ENCODE measurements around the gene FARSA. TPM values are rescaled to one million over a fixed set of nuclear protein-coding genes. Genes with fewer than 3 reads are reported as not detected.
"Not testable (repeated sequence)": the region's sequence is repeated elsewhere in the genome, so short reads cannot be mapped to it uniquely, and the experiment has no call there.

The FARSA gene
- total RNA-seq, 1 donor from 2014 or later = 49.1 TPM

GRCh38 chr19:12893582-12893981 is 39.9 kb downstream of the FARSA start:
- no peak overlapping the region for H3K9ac ChIP-seq (ENCODE audit: low read depth in 1 of 3, low read length in 3 of 3)
- H3K36me3 ChIP-seq (ENCODE audit: control insufficient read depth in 3 of 3, insufficient read depth in 3 of 3, low read length in 3 of 3) = peaks cover 38 to 44% (median 42%) of the 10 kb centered on the region in 3 donors
- H3K4me1 ChIP-seq (ENCODE audit: control insufficient read depth in 3 of 3, insufficient read depth in 3 of 3, low read length in 3 of 3) = peaks cover 14 to 18% (median 17%) of the 10 kb centered on the region in 3 donors
- H3K4me3 ChIP-seq (ENCODE audit: low read length in 3 of 3) = no peak overlapping the region
- no peaks in the 10 kb centered on the region for H3K9me3 ChIP-seq (ENCODE audit: control insufficient read depth in 3 of 3, low read length in 3 of 3)
- H3K27ac ChIP-seq (ENCODE audit: low read depth, low read length) = no peak overlapping the region
- H3K27me3 ChIP-seq (ENCODE audit: control insufficient read depth in 3 of 3, insufficient read depth in 3 of 3, low read length in 3 of 3) = no peaks in the 10 kb centered on the region

- H3K9me3 ChIP-seq (ENCODE audit: control insufficient read depth in 3 of 3, low read length in 3 of 3) = no peaks in the 10 kb centered on the region
- H3K9ac ChIP-seq (ENCODE audit: low read depth in 1 of 3, low read length in 3 of 3) = peak overlapping the region; percentile 85 to 98 (median 91)
- H3K36me3 ChIP-seq (ENCODE audit: control insufficient read depth in 3 of 3, insufficient read depth in 3 of 3, low read length in 3 of 3) = peaks cover 26 to 28% (median 27%) of the 10 kb centered on the region in 3 donors
- H3K27me3 ChIP-seq (ENCODE audit: control insufficient read depth in 3 of 3, insufficient read depth in 3 of 3, low read length in 3 of 3) = peaks cover 0 to 4% (median 0%) of the 10 kb centered on the region in 3 donors
- peak overlapping the region; percentile 93 to 97 (median 96) for H3K4me3 ChIP-seq (ENCODE audit: low read length in 3 of 3)
- H3K27ac ChIP-seq (ENCODE audit: low read depth, low read length) = peak overlapping the region; percentile 78
- H3K4me1 ChIP-seq (ENCODE audit: control insufficient read depth in 3 of 3, insufficient read depth in 3 of 3, low read length in 3 of 3) = peaks cover 14 to 18% (median 17%) of the 10 kb centered on the region in 3 donors
Observed at GRCh38 chr19:12891553-12892021, 41.9 kb downstream of the FARSA start.

GRCh38 chr19:12890787-12891552 is 42.5 kb downstream of the FARSA start, which contains the start of gene GCDH:
Gene GCDH (plus strand): TSS chr19:12891160. CDS start chr19:12891305, 145 bp downstream.
- H3K9me3 ChIP-seq (ENCODE audit: control insufficient read depth in 3 of 3, low read length in 3 of 3) = no peaks in the 10 kb centered on the region
- H3K9ac ChIP-seq (ENCODE audit: low read depth in 1 of 3, low read length in 3 of 3) = peak within 1 kb of the TSS; percentile 85 to 98 (median 91)
- peaks cover 19 to 22% (median 21%) of the 10 kb centered on the region in 3 donors for H3K36me3 ChIP-seq (ENCODE audit: control insufficient read depth in 3 of 3, insufficient read depth in 3 of 3, low read length in 3 of 3)
- H3K27me3 ChIP-seq (ENCODE audit: control insufficient read depth in 3 of 3, insufficient read depth in 3 of 3, low read length in 3 of 3) = peaks cover 2 to 5% (median 3%) of the 10 kb centered on the region in 3 donors
- H3K27ac ChIP-seq (ENCODE audit: low read depth, low read length) = peak within 1 kb of the TSS; percentile 78
- peak within 1 kb of the TSS; percentile 93 to 97 (median 96) for H3K4me3 ChIP-seq (ENCODE audit: low read length in 3 of 3)
- H3K4me1 ChIP-seq (ENCODE audit: control insufficient read depth in 3 of 3, insufficient read depth in 3 of 3, low read length in 3 of 3) = peaks cover 14 to 19% (median 17%) of the 10 kb centered on the region in 3 donors

GRCh38 chr19:12890299-12890786 is 43.2 kb downstream of the FARSA start:
- Histone ChIP-seq H3K4me3 (ENCODE audit: low read length in 3 of 3) (peak overlapping the region; percentile 62 to 67 (median 64)), H3K27me3 (ENCODE audit: control insufficient read depth in 3 of 3, insufficient read depth in 3 of 3, low read length in 3 of 3) (peaks cover 5 to 12% (median 7%) of the 10 kb centered on the region in 3 donors), H3K36me3 (ENCODE audit: control insufficient read depth in 3 of 3, insufficient read depth in 3 of 3, low read length in 3 of 3) (peaks cover 19 to 21% (median 20%) of the 10 kb centered on the region in 3 donors), H3K9ac (ENCODE audit: low read depth in 1 of 3, low read length in 3 of 3) (peak overlapping the region; percentile 33 to 71 (median 45)), H3K4me1 (ENCODE audit: control insufficient read depth in 3 of 3, insufficient read depth in 3 of 3, low read length in 3 of 3) (peaks cover 17 to 21% (median 18%) of the 10 kb centered on the region in 3 donors), H3K27ac (ENCODE audit: low read depth, low read length) (peak overlapping the region; percentile 78)
- H3K9me3 ChIP-seq (ENCODE audit: control insufficient read depth in 3 of 3, low read length in 3 of 3) = not testable (repeated sequence)

GRCh38 chr19:12888006-12888603 is 45.4 kb downstream of the FARSA start:
- Histone ChIP-seq H3K4me3 (ENCODE audit: low read length in 3 of 3) (no peak overlapping the region), H3K9ac (ENCODE audit: low read depth in 1 of 3, low read length in 3 of 3) (no peak overlapping the region), H3K27ac (ENCODE audit: low read depth, low read length) (no peak overlapping the region), H3K27me3 (ENCODE audit: control insufficient read depth in 3 of 3, insufficient read depth in 3 of 3, low read length in 3 of 3) (peaks cover 21 to 28% (median 26%) of the 10 kb centered on the region in 3 donors), H3K36me3 (ENCODE audit: control insufficient read depth in 3 of 3, insufficient read depth in 3 of 3, low read length in 3 of 3) (peaks cover under 1 to 2% (median under 1%) of the 10 kb centered on the region in 3 donors), H3K4me1 (ENCODE audit: control insufficient read depth in 3 of 3, insufficient read depth in 3 of 3, low read length in 3 of 3) (peaks cover 20 to 28% (median 24%) of the 10 kb centered on the region in 3 donors), H3K9me3 (ENCODE audit: control insufficient read depth in 3 of 3, low read length in 3 of 3) (peaks cover 0 to 8% (median 6%) of the 10 kb centered on the region in 3 donors)

DNA sequence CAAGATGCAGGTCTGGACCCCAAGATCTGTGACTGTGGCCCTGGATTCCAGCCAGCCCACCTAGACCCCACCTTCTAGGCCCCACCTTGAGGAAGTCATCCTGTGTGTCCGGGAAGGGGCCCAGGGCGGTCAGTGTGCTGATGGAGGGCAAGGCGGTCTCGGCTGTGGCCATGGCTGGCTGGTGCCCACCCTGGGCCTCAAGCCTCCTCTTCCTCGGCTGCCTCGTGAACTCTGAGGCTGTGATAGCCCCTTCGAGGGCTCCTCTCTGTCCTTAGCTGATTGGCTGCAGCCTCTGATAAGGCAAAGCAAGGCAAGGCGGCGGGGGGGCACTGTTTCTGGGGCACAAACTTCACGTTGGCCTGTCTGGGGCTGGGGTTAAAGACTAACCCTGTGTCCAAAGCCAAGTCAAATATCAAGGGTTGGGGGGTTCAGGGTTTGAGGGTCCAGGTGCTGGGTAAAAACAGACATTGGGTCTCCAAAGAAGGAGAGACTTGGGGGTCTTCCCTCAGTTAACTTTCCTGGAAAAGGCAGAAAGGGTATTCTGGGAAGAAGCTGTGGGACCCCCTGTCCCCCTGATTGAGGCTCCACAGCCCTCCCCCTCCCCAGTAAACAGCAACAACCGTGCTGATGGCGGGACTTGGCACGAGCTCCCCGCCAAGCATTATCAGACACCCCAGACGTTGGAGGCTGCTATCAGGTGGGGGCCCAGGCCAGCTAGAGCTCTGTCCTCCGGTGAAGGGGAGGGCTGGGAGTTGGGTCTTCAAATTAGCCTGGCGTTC is 46.4 kb downstream of the FARSA start, which contains the start of gene KLF1:
TSS of gene KLF1 (minus strand) at position 233 of the 779 bp plus-strand sequence. CDS start at position 172, 61 bp downstream.
- Histone ChIP-seq H3K27me3 (ENCODE audit: control insufficient read depth in 3 of 3, insufficient read depth in 3 of 3, low read length in 3 of 3) (peaks cover 21 to 28% (median 26%) of the 10 kb centered on the region in 3 donors), H3K4me3 (ENCODE audit: low read length in 3 of 3) (no peak within 1 kb of the TSS), H3K9ac (ENCODE audit: low read depth in 1 of 3, low read length in 3 of 3) (no peak within 1 kb of the TSS), H3K4me1 (ENCODE audit: control insufficient read depth in 3 of 3, insufficient read depth in 3 of 3, low read length in 3 of 3) (peaks cover 16 to 27% (median 24%) of the 10 kb centered on the region in 3 donors), H3K9me3 (ENCODE audit: control insufficient read depth in 3 of 3, low read length in 3 of 3) (peaks cover 0 to 8% (median 6%) of the 10 kb centered on the region in 3 donors), H3K27ac (ENCODE audit: low read depth, low read length) (no peak within 1 kb of the TSS), H3K36me3 (ENCODE audit: control insufficient read depth in 3 of 3, insufficient read depth in 3 of 3, low read length in 3 of 3) (peaks cover 0 to 2% (median 0%) of the 10 kb centered on the region in 3 donors)

DNA sequence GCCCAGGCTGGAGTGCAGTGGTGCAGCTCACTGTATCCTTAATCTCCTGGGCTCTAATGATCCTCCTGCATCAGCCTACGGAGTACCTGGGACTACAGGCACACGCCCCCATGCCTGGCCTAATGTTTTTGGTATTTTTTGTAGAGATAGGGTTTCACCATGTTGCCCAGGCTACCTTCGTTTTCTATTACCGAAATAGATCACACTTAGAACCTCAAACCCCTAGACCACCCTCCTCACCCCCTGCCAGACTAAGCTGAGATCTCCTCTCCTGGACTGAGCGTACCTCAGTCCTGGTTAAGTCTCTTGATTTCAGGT is 46.9 kb downstream of the FARSA start:
- Histone ChIP-seq H3K4me3 (ENCODE audit: low read length in 3 of 3) (no peak overlapping the region), H3K4me1 (ENCODE audit: control insufficient read depth in 3 of 3, insufficient read depth in 3 of 3, low read length in 3 of 3) (peaks cover 11 to 22% (median 18%) of the 10 kb centered on the region in 3 donors), H3K27ac (ENCODE audit: low read depth, low read length) (no peak overlapping the region), H3K9ac (ENCODE audit: low read depth in 1 of 3, low read length in 3 of 3) (no peak overlapping the region), H3K27me3 (ENCODE audit: control insufficient read depth in 3 of 3, insufficient read depth in 3 of 3, low read length in 3 of 3) (peaks cover 21 to 28% (median 26%) of the 10 kb centered on the region in 3 donors), H3K36me3 (ENCODE audit: control insufficient read depth in 3 of 3, insufficient read depth in 3 of 3, low read length in 3 of 3) (peaks cover 0 to 2% (median 0%) of the 10 kb centered on the region in 3 donors), H3K9me3 (ENCODE audit: control insufficient read depth in 3 of 3, low read length in 3 of 3) (peaks cover 0 to 8% (median 6%) of the 10 kb centered on the region in 3 donors)

GRCh38 chr19:12885749-12886650 is 47.5 kb downstream of the FARSA start:
- H3K9ac ChIP-seq (ENCODE audit: low read depth in 1 of 3, low read length in 3 of 3) = peak overlapping the region in 1 of 3 donors; percentile 25
- H3K9me3 ChIP-seq (ENCODE audit: control insufficient read depth in 3 of 3, low read length in 3 of 3) = peaks cover 0 to 8% (median 6%) of the 10 kb centered on the region in 3 donors
- H3K27me3 ChIP-seq (ENCODE audit: control insufficient read depth in 3 of 3, insufficient read depth in 3 of 3, low read length in 3 of 3) = peaks cover 21 to 28% (median 26%) of the 10 kb centered on the region in 3 donors
- peaks cover 8 to 20% (median 16%) of the 10 kb centered on the region in 3 donors for H3K4me1 ChIP-seq (ENCODE audit: control insufficient read depth in 3 of 3, insufficient read depth in 3 of 3, low read length in 3 of 3)
- no peak overlapping the region for H3K27ac ChIP-seq (ENCODE audit: low read depth, low read length)
- peak overlapping the region in 2 of 3 donors; percentile 14 to 56 for H3K4me3 ChIP-seq (ENCODE audit: low read length in 3 of 3)
- peaks cover 0 to under 1% (median 0%) of the 10 kb centered on the region in 3 donors for H3K36me3 ChIP-seq (ENCODE audit: control insufficient read depth in 3 of 3, insufficient read depth in 3 of 3, low read length in 3 of 3)
